Measurements from ENCODE around the gene HIGD1C. TPM values are rescaled to one million over a fixed set of nuclear protein-coding genes. Genes with fewer than 3 reads are reported as not detected.

HIGD1C gene
- total RNA-seq, 1 experiment from 2014 or later = not detected

DNA sequence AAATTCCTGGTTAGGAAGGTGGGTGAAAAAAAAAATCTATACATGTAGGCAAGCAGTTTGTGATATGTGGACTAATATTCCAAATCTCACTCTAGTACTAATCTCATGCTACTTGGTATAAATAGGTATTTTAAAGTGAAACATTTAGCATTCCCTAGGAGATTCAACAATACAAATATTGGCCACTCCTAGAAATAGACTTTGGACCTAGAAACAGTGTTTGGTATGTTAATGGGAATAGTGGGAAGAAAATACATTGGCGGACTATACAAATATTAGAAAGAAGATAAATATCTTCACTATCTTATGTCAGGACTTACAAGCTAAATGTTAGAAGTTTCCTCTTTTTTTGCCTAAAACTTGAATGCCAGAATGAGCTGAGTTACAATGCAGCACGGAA lies 28.2 kb downstream of the HIGD1C start (continued):
- TF ChIP-seq, protein P1, sequence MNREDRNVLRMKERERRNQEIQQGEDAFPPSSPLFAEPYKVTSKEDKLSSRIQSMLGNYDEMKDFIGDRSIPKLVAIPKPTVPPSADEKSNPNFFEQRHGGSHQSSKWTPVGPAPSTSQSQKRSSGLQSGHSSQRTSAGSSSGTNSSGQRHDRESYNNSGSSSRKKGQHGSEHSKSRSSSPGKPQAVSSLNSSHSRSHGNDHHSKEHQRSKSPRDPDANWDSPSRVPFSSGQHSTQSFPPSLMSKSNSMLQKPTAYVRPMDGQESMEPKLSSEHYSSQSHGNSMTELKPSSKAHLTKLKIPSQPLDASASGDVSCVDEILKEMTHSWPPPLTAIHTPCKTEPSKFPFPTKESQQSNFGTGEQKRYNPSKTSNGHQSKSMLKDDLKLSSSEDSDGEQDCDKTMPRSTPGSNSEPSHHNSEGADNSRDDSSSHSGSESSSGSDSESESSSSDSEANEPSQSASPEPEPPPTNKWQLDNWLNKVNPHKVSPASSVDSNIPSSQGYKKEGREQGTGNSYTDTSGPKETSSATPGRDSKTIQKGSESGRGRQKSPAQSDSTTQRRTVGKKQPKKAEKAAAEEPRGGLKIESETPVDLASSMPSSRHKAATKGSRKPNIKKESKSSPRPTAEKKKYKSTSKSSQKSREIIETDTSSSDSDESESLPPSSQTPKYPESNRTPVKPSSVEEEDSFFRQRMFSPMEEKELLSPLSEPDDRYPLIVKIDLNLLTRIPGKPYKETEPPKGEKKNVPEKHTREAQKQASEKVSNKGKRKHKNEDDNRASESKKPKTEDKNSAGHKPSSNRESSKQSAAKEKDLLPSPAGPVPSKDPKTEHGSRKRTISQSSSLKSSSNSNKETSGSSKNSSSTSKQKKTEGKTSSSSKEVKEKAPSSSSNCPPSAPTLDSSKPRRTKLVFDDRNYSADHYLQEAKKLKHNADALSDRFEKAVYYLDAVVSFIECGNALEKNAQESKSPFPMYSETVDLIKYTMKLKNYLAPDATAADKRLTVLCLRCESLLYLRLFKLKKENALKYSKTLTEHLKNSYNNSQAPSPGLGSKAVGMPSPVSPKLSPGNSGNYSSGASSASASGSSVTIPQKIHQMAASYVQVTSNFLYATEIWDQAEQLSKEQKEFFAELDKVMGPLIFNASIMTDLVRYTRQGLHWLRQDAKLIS (CRISPR knock-in tag; IDR thresholded peaks at IDR 0.05; ENCODE audit: borderline replicate concordance) = no peak
- TF ChIP-seq, protein P2, sequence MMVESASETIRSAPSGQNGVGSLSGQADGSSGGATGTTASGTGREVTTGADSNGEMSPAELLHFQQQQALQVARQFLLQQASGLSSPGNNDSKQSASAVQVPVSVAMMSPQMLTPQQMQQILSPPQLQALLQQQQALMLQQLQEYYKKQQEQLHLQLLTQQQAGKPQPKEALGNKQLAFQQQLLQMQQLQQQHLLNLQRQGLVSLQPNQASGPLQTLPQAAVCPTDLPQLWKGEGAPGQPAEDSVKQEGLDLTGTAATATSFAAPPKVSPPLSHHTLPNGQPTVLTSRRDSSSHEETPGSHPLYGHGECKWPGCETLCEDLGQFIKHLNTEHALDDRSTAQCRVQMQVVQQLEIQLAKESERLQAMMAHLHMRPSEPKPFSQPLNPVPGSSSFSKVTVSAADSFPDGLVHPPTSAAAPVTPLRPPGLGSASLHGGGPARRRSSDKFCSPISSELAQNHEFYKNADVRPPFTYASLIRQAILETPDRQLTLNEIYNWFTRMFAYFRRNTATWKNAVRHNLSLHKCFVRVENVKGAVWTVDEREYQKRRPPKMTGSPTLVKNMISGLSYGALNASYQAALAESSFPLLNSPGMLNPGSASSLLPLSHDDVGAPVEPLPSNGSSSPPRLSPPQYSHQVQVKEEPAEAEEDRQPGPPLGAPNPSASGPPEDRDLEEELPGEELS (CRISPR knock-in tag; IDR thresholded peaks at IDR 0.05) = no peak
- TF ChIP-seq, protein P3, sequence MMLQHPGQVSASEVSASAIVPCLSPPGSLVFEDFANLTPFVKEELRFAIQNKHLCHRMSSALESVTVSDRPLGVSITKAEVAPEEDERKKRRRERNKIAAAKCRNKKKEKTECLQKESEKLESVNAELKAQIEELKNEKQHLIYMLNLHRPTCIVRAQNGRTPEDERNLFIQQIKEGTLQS (CRISPR knock-in tag; conservative IDR thresholded peaks at IDR 0.05) = no peak
- TF ChIP-seq NFYB (CRISPR knock-in tag; conservative IDR thresholded peaks at IDR 0.05; ENCODE audit: low read depth) (no peak), ZNF671 (CRISPR knock-in tag; IDR thresholded peaks at IDR 0.05) (no peak), TEAD4 (CRISPR knock-in tag; IDR thresholded peaks at IDR 0.05) (no peak), TCF7 (CRISPR knock-in tag; IDR thresholded peaks at IDR 0.05; ENCODE audit: low read depth) (no peak)
- TF ChIP-seq, protein P4, sequence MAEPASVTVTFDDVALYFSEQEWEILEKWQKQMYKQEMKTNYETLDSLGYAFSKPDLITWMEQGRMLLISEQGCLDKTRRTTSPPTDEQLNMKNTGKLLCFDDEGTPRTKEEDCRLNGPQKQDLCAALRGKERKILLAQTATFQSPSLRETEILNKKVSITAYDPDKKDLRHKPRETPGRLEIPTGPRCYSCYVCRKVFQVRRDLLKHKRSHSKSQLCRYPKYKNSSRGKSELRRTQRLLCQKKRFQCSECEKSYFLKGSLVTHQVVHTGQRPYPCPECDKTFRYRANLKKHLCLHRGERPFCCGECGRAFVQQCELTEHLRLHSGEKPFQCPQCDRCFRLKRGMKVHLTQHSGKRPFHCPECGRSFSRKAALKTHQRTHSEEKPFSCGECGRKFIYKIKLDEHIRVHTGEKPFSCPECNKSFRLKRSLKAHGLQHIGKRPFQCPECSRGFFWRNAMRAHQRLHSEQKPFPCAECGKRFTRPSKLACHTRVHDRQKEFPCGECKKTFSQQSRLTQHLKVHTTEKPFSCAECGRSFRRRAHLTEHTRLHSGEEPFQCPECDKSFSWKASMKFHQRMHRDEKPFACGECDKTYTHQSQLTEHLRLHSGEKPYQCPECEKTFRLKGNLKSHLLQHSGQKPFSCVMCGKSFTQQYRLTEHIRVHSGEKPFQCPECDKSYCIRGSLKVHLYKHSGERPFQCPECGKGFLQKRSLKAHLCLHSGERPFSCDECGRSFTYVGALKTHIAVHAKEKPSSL (CRISPR knock-in tag; conservative IDR thresholded peaks at IDR 0.05) = no peak

DNA sequence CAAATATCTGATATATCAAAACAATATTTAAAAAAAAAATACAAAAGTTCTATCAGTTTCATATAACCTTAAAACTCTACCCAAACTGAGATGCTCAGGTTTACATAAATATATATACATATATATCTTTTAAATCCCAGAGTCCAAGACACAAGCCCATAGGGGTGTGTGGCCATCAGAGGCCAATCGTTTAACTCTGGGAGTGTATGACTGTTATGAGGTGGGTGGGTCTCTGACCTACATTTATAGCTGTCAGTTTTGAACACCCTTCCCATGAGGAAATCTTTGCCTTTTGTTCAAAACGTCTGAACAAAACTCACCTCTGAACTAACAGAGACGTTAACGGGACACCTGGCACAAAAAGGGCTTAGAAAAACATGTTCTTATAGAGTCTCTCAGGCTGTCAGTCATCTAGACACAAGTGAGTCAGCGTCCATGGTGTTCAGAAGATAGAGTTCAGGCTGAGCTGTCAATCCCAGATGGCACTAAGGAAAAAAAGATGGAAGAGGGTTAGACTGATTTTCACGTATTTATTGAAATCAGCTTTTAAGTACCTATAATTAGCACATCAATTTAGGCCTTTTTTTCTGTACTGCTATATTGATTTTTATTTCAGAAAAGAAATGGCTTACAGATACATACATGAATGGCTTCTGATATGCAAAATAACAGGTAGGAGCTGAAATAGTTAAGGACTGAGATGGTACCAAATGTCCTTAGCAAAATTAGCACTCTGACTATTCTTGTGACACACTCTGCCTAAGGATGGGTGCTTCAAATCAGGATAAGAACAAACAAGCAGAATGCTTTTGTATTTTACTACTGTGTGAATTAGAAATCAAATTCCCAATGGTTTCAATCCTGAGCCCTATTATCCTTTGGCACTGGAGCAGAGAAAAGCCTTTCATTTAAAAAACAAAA lies 29.2 kb downstream of the HIGD1C start:
- ATAC-seq = no peak
- TF ChIP-seq, protein P5, sequence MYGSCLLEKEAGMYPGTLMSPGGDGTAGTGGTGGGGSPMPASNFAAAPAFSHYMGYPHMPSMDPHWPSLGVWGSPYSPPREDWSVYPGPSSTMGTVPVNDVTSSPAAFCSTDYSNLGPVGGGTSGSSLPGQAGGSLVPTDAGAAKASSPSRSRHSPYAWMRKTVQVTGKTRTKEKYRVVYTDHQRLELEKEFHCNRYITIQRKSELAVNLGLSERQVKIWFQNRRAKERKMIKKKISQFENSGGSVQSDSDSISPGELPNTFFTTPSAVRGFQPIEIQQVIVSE (CRISPR knock-in tag; IDR thresholded peaks at IDR 0.05; ENCODE audit: borderline replicate concordance) = no peak
- TF ChIP-seq, protein P6, sequence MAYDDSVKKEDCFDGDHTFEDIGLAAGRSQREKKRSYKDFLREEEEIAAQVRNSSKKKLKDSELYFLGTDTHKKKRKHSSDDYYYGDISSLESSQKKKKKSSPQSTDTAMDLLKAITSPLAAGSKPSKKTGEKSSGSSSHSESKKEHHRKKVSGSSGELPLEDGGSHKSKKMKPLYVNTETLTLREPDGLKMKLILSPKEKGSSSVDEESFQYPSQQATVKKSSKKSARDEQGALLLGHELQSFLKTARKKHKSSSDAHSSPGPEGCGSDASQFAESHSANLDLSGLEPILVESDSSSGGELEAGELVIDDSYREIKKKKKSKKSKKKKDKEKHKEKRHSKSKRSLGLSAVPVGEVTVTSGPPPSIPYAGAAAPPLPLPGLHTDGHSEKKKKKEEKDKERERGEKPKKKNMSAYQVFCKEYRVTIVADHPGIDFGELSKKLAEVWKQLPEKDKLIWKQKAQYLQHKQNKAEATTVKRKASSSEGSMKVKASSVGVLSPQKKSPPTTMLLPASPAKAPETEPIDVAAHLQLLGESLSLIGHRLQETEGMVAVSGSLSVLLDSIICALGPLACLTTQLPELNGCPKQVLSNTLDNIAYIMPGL (CRISPR knock-in tag; IDR thresholded peaks at IDR 0.05) = no peak
- TF ChIP-seq, protein P7, sequence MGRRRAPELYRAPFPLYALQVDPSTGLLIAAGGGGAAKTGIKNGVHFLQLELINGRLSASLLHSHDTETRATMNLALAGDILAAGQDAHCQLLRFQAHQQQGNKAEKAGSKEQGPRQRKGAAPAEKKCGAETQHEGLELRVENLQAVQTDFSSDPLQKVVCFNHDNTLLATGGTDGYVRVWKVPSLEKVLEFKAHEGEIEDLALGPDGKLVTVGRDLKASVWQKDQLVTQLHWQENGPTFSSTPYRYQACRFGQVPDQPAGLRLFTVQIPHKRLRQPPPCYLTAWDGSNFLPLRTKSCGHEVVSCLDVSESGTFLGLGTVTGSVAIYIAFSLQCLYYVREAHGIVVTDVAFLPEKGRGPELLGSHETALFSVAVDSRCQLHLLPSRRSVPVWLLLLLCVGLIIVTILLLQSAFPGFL (CRISPR knock-in tag; IDR thresholded peaks at IDR 0.05; ENCODE audit: borderline replicate concordance) = no peak
- no peak for TF ChIP-seq ZNF232 (CRISPR knock-in tag; IDR thresholded peaks at IDR 0.05)
- no peak for TF ChIP-seq GRHL2 (CRISPR knock-in tag; IDR thresholded peaks at IDR 0.05; ENCODE audit: insufficient replicate concordance, severe bottlenecking)
- TF ChIP-seq, protein P8, sequence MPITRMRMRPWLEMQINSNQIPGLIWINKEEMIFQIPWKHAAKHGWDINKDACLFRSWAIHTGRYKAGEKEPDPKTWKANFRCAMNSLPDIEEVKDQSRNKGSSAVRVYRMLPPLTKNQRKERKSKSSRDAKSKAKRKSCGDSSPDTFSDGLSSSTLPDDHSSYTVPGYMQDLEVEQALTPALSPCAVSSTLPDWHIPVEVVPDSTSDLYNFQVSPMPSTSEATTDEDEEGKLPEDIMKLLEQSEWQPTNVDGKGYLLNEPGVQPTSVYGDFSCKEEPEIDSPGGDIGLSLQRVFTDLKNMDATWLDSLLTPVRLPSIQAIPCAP (CRISPR knock-in tag; IDR thresholded peaks at IDR 0.05) = no peak
- no peak for TF ChIP-seq SMAD3 (CRISPR knock-in tag; IDR thresholded peaks at IDR 0.05; ENCODE audit: borderline replicate concordance)
- no peak for TF ChIP-seq HMGA2 (CRISPR knock-in tag; IDR thresholded peaks at IDR 0.05)
- TF ChIP-seq ETV6 (CRISPR knock-in tag; IDR thresholded peaks at IDR 0.05) = no peak
- TF ChIP-seq, protein P9, sequence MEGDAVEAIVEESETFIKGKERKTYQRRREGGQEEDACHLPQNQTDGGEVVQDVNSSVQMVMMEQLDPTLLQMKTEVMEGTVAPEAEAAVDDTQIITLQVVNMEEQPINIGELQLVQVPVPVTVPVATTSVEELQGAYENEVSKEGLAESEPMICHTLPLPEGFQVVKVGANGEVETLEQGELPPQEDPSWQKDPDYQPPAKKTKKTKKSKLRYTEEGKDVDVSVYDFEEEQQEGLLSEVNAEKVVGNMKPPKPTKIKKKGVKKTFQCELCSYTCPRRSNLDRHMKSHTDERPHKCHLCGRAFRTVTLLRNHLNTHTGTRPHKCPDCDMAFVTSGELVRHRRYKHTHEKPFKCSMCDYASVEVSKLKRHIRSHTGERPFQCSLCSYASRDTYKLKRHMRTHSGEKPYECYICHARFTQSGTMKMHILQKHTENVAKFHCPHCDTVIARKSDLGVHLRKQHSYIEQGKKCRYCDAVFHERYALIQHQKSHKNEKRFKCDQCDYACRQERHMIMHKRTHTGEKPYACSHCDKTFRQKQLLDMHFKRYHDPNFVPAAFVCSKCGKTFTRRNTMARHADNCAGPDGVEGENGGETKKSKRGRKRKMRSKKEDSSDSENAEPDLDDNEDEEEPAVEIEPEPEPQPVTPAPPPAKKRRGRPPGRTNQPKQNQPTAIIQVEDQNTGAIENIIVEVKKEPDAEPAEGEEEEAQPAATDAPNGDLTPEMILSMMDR (IDR thresholded peaks at IDR 0.05) = no peak

More for the DNA sequence above, 29.2 kb downstream of the HIGD1C start:
- H3K36me3 Mint-ChIP-seq = peaks cover 4% of the 10 kb centered on the region; the same call in 1 of the 2 replicates
- ChIA-PET POLR2A (no interaction called here), CTCF (interaction anchor here (1.1 kb wide), 1 partner anchor 47 kb away, joined by 3 read pairs; no protein-coding TSS in a partner anchor)
- peaks cover 6% of the 10 kb centered on the region for H3K4me1 Mint-ChIP-seq
- no peak overlapping the region for H3K4me3 Mint-ChIP-seq
- H3K27ac Mint-ChIP-seq = peak overlapping the region; percentile 87; the same call in 1 of the 2 replicates
- no peaks in the 10 kb centered on the region for H3K27me3 Mint-ChIP-seq (ENCODE audit: low read depth)
- no peak for DNase-seq (ENCODE audit: low spot score)
- no peaks in the 10 kb centered on the region for H3K9me3 Mint-ChIP-seq

Measured in WTC11 (cell line).